Chondrocyte (in vitro differentiated cells): ENCODE measurements around the gene USP3. TPM values are rescaled to one million over a fixed set of nuclear protein-coding genes. Genes with fewer than 3 reads are reported as not detected.

Source experiments
- DNase-seq: peaks from one replicate; pipeline ENCODE4 v3.0.0; 2021; ENCODE audit warnings: mixed read lengths, low spot score
- H3K27ac Mint-ChIP-seq: one replicate; pipeline ENCODE4 v1.8.0; 2021; ENCODE audit warnings: mild to moderate bottlenecking, moderate library complexity, mixed read lengths; ENCODE audit not compliant: unreplicated experiment
- H3K27me3 Mint-ChIP-seq: 2 replicates; pipeline ENCODE4 v1.8.0; 2021; ENCODE audit warnings: low read depth, mixed read lengths
- H3K36me3 Mint-ChIP-seq: 2 replicates; pipeline ENCODE4 v1.8.0; 2021; ENCODE audit warnings: low read depth, mixed read lengths
- H3K4me1 Mint-ChIP-seq: 2 replicates; pipeline ENCODE4 v1.8.0; 2021; ENCODE audit warnings: low read depth, mild to moderate bottlenecking, mixed read lengths
- H3K4me3 Mint-ChIP-seq: one replicate; pipeline ENCODE4 v1.8.0; 2021; ENCODE audit warnings: mild to moderate bottlenecking, moderate library complexity, mixed read lengths; ENCODE audit not compliant: unreplicated experiment
- H3K9me3 Mint-ChIP-seq: 2 replicates; pipeline ENCODE4 v1.8.0; 2021; ENCODE audit warnings: low read depth, mixed read lengths
- total RNA-seq: library from RNA; stranded (reverse); gene quantifications from 3 replicates; pipeline ENCODE4 v1.2.1, GENCODE V29; 2021
- TF ChIP-seq, protein P1 (sequence below): fragments of 200-600 bp; sonication (generic); IDR thresholded peaks from 2 replicates; pipeline ENCODE4 v1.5.0; 2021; ENCODE audit warnings: antibody characterized with exemption, mild to moderate bottlenecking, moderate library complexity

Gene USP3
- total RNA-seq, 1 donor from 2014 or later: 27.6 TPM

DNA sequence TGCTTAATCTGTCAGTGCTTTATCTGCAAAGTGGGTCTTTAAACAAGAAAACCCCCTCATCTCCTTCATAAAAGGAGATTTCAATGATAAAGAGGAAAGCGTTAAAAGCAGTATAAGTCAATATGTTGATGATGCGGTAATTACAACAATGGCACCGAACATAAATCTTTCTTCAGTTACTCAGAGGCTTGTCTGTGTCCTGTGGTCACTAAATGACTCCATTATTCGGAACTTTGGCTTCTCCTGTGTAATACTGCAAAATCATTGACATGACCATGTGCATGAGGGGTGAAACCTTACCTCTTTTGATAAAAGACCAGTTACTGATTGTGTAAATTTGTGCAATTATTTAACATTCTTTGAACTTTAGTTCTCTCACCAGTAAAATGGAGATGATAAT is 4.8 kb upstream of the USP3 start:
- TF ChIP-seq, protein P1, sequence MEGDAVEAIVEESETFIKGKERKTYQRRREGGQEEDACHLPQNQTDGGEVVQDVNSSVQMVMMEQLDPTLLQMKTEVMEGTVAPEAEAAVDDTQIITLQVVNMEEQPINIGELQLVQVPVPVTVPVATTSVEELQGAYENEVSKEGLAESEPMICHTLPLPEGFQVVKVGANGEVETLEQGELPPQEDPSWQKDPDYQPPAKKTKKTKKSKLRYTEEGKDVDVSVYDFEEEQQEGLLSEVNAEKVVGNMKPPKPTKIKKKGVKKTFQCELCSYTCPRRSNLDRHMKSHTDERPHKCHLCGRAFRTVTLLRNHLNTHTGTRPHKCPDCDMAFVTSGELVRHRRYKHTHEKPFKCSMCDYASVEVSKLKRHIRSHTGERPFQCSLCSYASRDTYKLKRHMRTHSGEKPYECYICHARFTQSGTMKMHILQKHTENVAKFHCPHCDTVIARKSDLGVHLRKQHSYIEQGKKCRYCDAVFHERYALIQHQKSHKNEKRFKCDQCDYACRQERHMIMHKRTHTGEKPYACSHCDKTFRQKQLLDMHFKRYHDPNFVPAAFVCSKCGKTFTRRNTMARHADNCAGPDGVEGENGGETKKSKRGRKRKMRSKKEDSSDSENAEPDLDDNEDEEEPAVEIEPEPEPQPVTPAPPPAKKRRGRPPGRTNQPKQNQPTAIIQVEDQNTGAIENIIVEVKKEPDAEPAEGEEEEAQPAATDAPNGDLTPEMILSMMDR: no peak
- no peak for DNase-seq
- Mint-ChIP-seq H3K27ac (no peak overlapping the region), H3K9me3 (no peaks in the 10 kb centered on the region), H3K27me3 (peaks cover 7% of the 10 kb centered on the region), H3K4me1 (peaks cover 37% of the 10 kb centered on the region), H3K36me3 (no peaks in the 10 kb centered on the region), H3K4me3 (no peak overlapping the region)

DNA sequence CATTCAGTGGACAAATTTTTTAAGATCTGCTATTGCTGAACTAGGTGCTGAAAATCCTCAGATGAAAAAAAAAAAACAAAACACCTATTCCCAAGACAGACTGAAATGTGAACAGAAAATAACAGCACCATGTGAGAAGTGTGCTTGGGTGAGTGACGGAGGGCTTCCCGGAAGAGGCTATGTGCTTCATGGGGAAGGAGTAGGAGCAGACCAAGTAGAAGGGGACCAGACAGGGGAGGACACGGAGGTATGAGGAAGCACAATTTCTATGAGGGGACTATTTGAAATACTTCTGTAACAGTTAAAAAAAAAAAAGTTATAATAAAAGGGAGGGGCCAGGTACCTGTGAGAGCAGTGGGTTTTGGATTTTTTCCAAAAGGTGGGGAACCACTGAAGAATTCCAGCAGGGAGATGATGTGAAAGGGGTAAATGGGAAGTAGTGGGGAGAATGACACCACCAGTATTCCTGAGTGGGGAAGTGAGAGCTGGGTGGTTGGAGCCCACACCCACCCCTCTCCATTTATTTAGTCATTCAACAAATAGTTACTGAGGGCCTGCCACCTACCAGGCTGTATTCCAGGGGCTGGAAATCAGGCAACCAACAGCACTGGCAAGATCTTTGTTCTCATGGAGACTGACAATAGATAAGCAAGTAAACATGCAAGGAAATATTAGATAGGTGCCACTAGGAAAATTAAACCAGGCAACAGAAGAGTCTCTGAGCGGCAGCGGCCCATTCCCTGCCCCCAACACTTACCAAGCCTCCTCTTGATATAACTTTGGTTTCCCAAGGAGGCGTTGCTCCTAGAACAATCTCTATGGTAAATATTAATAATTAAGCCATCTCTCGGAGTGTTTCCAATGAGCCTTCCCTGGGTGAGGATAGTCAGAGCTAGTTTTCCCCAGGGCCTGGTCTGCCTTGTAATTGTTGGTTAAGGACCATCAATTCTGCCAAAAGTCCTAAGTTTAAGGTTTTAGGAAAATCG is 3.8 kb upstream of the USP3 start:
- peak overlapping the region; percentile 57 for H3K4me3 Mint-ChIP-seq

DNA sequence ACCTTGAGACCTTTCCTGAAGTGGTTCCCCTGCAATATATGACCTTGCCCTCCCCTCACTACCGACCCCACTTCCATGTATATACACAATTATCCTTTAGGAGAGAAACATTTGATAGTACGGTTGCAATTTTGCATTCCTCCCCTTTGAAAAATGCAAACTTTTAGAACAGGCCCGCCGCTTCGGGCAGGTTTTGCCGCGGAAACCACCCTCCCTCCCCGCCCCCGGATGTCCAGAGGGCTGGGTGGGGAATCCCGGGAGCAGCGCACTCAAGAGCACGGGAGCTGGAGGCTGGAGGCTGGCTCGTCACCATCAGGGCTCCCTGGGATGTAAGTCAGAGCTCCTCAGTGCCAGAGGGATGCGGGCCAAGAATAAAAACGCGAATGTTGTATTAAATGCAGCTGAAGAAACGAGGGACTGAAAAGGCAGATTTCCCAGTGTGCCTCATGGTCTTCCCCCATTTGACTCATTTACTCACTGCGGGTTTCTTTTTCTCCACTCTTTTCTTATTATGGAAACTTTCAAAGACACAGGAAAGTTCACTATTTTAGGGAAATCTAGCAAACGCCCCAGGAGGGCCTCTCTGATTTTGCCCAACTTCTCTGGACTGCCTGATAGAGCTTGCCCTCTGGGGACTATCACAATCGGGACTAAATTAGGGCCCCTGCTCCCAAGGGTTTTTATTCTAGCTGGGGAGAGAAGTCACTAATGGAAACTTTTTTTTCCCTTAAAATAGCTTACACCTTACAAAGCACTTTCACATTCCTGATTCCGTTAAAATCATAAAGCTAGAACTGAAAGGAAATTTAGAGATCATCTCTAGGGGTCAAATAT is 2.9 kb upstream of the USP3 start:
- DNase-seq: no peak
- Mint-ChIP-seq H3K27me3 (peaks cover 1% of the 10 kb centered on the region), H3K36me3 (no peaks in the 10 kb centered on the region), H3K9me3 (no peaks in the 10 kb centered on the region), H3K4me1 (peaks cover 47% of the 10 kb centered on the region), H3K4me3 (peak overlapping the region; percentile 57), H3K27ac (peak overlapping the region; percentile 88)
- TF ChIP-seq, protein P1: no peak

More for the DNA sequence above, 3.8 kb upstream of the USP3 start:
- peaks cover 4% of the 10 kb centered on the region for H3K27me3 Mint-ChIP-seq
- H3K36me3 Mint-ChIP-seq: no peaks in the 10 kb centered on the region
- H3K27ac Mint-ChIP-seq: peak overlapping the region; percentile 88
- no peak for DNase-seq
- TF ChIP-seq, protein P1: no peak
- H3K4me1 Mint-ChIP-seq: peaks cover 38% of the 10 kb centered on the region
- H3K9me3 Mint-ChIP-seq: no peaks in the 10 kb centered on the region

DNA sequence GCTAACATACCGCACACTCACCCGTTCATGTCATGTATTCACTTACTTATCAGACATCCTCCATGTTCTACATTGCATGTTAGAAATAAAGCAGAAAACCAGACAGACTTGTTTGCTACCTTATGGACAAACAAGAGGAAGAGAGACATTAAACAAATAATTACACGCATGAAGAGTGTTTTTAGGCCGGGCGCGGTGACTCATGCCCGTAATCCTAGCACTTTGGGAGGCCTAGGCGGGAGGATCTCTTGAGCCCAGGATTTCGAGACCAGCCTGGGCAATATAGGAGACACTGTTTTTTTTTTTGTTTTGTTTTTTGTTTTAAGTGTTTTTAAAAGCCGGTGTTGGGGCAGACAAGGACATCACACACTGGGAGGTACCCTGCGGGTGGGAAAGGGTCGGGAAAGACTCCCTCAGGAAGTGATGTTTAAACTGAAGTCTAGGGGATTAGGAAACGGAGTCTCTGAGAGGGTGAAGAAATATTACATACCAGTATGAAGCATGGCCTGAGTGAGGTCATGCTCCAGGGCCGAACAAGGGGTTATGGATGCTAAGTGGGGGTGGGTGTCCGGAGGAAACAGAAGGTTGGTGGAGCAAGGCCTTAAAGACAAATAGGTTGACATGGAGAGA is 2.1 kb upstream of the USP3 start:
- no peaks in the 10 kb centered on the region for H3K36me3 Mint-ChIP-seq
- no peak for DNase-seq
- no peaks in the 10 kb centered on the region for H3K27me3 Mint-ChIP-seq
- no peaks in the 10 kb centered on the region for H3K9me3 Mint-ChIP-seq
- H3K27ac Mint-ChIP-seq: peak overlapping the region; percentile 88
- peaks cover 53% of the 10 kb centered on the region for H3K4me1 Mint-ChIP-seq
- peak overlapping the region; percentile 57 for H3K4me3 Mint-ChIP-seq
- TF ChIP-seq, protein P1: no peak
